GM12878 (cell line): ENCODE data around the gene IL15.

Source experiments
- POLR2A ChIP-seq: IDR thresholded peaks from 2 replicates; pipeline ENCODE4 v1.6.1; 2011; ENCODE audit warnings: low read depth, mild to moderate bottlenecking, low read length
- SIX5 ChIP-seq: IDR thresholded peaks from 2 replicates; pipeline ENCODE4 v1.6.1; 2011; ENCODE audit warnings: mild to moderate bottlenecking, low read depth, low read length, moderate library complexity; ENCODE audit not compliant: severe bottlenecking
- TARDBP ChIP-seq: IDR thresholded peaks from 2 replicates; pipeline ENCODE4 v1.6.1; 2016; ENCODE audit warnings: borderline replicate concordance
- YY1 ChIP-seq: IDR thresholded peaks from 2 replicates; pipeline ENCODE4 v1.6.1; 2011; ENCODE audit warnings: low read depth, mild to moderate bottlenecking, low read length
- TF ChIP-seq, protein P1 (sequence below), 3 experiments: IDR thresholded peaks in 2 of 3; conservative IDR thresholded peaks in 1 of 3; 2 replicates each; pipeline ENCODE4 v1.5.1; 2011; ENCODE audit warnings: low read depth in 3 of 3, low read length in 3 of 3, mild to moderate bottlenecking in 3 of 3, control low read depth in 2 of 3, moderate library complexity in 2 of 3, inconsistent platforms in 1 of 3, mixed read lengths in 1 of 3; ENCODE audit not compliant: control insufficient read depth in 2 of 3, insufficient read depth in 1 of 3; ENCODE audit errors: extremely low read depth in 1 of 3
- TF ChIP-seq, protein P2 (sequence below): IDR thresholded peaks from 2 replicates; pipeline ENCODE4 v1.6.1; 2012; ENCODE audit warnings: low read depth, low read length, improper control_type of control experiment
- TF ChIP-seq, protein P3 (sequence below): IDR thresholded peaks from 2 replicates; pipeline ENCODE4 v1.6.1; 2011; ENCODE audit warnings: borderline replicate concordance, low read depth, mild to moderate bottlenecking, moderate library complexity, low read length; ENCODE audit not compliant: insufficient read depth, poor library complexity, severe bottlenecking

DNA sequence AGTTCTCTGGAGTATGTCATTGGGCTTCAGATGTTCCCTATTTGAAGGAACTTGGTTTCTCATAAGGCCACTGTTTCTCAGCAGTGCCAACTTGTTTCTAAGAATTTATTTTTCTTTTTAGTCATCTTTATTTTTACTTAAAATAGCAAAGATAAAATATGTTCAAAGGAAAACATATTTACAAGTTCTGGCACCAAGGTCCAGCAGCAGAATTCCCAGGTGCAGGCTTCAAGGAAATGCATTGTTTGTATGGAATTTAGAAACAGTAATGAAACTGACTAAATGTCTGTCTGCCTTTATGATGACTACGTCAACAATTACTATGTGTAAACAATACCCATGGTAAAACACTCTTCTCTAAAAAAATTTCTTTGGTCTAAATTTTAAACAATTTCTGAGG, 109.6 kb downstream of the IL15 start:
- TF ChIP-seq, protein P1, sequence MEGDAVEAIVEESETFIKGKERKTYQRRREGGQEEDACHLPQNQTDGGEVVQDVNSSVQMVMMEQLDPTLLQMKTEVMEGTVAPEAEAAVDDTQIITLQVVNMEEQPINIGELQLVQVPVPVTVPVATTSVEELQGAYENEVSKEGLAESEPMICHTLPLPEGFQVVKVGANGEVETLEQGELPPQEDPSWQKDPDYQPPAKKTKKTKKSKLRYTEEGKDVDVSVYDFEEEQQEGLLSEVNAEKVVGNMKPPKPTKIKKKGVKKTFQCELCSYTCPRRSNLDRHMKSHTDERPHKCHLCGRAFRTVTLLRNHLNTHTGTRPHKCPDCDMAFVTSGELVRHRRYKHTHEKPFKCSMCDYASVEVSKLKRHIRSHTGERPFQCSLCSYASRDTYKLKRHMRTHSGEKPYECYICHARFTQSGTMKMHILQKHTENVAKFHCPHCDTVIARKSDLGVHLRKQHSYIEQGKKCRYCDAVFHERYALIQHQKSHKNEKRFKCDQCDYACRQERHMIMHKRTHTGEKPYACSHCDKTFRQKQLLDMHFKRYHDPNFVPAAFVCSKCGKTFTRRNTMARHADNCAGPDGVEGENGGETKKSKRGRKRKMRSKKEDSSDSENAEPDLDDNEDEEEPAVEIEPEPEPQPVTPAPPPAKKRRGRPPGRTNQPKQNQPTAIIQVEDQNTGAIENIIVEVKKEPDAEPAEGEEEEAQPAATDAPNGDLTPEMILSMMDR (IDR thresholded peaks at IDR 0.05 in 2 of 3, conservative IDR thresholded peaks at IDR 0.05 in 1 of 3; ENCODE audit: control insufficient read depth in 2 of 3, extremely low read depth in 1 of 3, insufficient read depth in 1 of 3, low read depth in 3 of 3, low read length in 3 of 3), result no peak
- TF ChIP-seq TARDBP (no peak), YY1 (no peak), POLR2A (no peak), SIX5 (no peak)
- TF ChIP-seq, protein P2, sequence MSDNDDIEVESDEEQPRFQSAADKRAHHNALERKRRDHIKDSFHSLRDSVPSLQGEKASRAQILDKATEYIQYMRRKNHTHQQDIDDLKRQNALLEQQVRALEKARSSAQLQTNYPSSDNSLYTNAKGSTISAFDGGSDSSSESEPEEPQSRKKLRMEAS, result no peak
- TF ChIP-seq, protein P3, sequence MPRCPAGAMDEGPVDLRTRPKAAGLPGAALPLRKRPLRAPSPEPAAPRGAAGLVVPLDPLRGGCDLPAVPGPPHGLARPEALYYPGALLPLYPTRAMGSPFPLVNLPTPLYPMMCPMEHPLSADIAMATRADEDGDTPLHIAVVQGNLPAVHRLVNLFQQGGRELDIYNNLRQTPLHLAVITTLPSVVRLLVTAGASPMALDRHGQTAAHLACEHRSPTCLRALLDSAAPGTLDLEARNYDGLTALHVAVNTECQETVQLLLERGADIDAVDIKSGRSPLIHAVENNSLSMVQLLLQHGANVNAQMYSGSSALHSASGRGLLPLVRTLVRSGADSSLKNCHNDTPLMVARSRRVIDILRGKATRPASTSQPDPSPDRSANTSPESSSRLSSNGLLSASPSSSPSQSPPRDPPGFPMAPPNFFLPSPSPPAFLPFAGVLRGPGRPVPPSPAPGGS, result no peak
